GM21737 (cell line): ENCODE results near the gene TMED10.

ENCODE experiments used
- ATAC-seq: cut with Tn5 transposase; IDR thresholded peaks from one replicate; pipeline ENCODE4 v1.9.1; 2021; ENCODE audit warnings: mild to moderate bottlenecking, moderate library complexity; ENCODE audit not compliant: unreplicated experiment

TMED10 gene

DNA sequence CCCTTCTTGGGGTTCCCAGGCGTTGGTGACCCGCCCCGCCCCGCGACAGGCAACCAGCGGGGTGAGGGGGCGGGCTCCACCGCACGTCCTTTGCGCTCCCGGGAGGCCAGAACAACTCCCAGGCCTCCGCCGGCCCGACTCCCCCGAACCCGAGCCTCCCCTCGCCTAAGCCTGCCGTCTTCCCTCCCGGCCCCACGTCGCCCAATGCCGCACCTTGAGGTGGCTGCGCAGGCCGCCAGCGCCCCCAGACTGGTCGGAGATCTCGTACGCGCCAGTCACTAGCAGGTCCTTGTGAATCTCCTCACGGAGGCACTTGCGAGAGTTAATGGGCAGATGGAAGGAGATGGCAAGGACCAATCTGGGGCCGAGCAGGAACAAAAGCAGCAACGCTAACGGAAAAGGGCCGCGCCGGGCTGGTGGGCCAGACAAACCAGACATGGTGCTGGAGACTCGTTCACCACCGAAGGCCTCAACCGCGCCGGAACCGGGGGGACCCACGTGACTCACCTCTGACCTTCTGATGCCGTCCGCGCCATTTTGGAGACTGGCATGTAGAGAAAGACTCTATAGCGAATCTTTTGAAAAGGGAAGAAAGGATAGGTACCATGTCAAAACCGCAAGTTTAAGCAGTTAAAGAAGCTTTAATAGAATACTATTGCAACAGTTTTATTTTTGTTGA is at the start of gene TMED10:
TSS of gene TMED10 (minus strand) at position 471 of the 679 bp plus-strand sequence. CDS start at position 438, 33 bp downstream.
- ATAC-seq: peak; percentile 72

DNA sequence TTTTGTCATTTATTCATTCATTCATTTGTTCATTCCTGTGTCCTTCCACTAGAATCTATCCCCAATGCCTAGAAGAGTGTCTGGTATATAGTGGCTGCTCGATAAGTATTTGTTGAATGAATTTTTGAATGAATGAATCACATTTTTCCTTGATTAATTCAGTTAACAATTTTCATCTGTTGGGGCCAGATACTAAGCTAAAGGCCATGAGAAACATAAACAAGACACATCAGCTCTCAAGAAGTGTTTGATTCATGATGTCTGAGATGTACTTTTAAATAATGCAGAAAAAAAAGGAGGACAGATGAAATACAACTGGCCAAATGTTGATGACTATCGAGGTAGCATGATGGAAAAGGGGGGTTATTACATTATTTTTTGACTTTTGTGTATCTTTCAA is 48.1 kb upstream of the TMED10 start:
- ATAC-seq: no peak

DNA sequence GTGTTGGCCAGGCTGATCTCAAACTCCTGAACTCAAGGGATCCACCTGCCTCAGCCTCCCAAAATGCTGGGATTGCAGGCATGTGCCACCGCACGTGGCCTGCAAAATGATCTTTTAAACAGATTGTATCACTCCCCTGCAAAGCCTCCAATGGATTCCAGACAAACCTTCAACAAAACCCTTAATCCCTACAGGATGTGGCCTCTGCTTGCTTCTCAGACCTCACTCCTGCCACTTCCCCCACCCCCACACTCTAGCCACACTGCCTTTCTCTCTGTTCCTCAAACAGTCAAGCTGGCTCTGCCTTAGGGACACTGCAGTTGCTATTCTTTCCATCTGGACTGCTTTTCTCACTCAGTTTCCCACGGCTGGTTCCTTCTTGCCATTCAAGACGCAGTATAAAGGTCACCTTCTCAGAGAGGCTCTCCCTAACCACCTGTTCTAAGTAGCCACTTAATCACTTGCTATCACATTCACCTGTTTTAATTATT is 47.3 kb upstream of the TMED10 start:
- peak; percentile 66 for ATAC-seq

DNA sequence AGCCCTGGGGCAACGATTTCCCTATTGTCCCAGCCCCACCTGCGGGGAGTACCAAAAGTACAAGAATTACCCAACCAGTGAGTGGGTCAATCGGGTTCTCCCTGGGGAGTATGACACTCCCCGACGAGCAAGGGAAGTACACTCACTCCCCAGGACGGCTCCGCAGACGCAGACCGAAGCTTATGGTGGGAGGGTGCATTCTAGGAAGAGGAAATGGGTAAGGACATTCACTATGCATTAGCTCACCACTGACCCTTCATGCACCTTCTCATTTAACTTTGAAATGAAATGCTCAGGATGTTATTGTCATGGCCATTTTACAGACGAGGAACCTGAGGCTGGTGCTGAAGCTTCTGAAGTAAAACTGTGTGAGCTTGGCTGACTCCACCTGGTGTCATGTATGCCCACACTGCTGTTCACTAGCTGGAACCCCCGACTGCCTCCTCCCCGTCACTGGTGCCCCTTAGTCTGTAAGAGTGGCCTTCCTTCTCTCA is 45.8 kb upstream of the TMED10 start:
- ATAC-seq: peak; percentile 51

DNA sequence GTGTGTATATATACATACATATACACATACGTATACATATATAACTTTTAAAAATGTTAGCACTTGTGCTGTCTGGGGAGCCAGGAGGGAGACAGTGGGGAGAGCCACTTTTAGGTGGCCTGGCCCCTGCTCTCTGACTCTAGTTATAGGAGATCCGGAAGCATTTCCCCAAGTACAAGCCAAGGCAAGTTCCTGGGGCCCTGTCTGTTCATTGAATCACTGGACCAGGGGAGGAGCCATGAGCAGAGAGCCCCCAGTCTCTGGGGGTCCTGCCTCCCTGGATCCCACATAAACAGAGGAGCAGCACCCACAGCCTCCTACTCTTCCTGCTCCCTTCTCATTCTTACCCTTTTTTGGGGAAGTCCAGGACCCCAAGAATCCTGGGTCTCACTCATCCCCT is 45.4 kb upstream of the TMED10 start:
- no peak for ATAC-seq

DNA sequence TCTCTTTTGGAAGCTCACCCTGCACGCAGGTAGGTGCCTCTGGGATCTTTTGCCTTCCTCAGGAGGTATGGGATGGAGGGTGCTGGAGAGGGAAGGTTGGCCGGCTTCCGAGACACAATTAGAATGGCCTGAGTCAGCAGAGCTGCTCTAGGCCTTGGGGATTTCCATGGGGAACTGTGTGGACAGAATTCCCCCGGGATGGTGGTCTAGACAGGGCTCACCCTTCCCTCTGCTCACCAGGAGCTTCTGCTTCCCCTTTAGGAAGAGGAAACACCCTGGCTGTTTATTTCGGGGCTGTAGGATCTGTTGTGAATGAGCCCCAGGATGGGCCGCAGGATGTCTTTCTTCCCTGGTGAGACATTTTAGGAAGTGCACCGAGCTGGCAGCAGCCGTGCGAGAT is 43.7 kb upstream of the TMED10 start:
- no peak for ATAC-seq

DNA sequence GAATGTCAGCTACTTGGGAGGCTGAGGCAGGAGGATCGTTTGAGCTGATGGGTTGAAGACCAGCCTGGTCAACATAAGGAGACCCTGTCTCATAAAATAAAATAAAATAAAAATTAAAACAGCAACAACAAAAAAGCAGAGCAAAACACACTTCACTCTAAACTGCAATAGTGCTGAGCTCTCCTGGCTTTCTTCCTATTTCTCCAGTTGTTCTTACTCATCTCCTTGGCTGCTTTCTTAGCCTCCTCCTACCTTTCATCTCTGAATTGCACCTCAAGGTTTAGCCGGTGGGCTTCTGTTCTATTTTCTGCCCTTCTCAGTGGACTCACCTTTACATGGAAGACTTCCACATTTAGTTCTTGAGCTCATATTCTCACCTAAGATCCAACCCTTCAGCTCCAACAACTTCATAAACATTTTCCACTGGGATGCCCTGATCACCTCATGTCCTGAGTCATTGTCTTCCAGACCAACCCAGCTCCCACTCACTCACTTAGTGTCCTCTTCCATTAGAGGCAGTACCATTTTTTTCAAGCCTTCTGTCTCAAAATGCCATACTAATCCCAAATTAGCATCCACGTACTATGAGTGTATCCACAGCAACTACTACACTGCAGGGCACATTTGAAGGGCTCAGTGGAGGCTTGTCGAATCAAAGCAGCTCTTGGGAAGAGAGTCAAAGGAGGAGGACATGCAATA is 41.2 kb upstream of the TMED10 start:
- no peak for ATAC-seq

DNA sequence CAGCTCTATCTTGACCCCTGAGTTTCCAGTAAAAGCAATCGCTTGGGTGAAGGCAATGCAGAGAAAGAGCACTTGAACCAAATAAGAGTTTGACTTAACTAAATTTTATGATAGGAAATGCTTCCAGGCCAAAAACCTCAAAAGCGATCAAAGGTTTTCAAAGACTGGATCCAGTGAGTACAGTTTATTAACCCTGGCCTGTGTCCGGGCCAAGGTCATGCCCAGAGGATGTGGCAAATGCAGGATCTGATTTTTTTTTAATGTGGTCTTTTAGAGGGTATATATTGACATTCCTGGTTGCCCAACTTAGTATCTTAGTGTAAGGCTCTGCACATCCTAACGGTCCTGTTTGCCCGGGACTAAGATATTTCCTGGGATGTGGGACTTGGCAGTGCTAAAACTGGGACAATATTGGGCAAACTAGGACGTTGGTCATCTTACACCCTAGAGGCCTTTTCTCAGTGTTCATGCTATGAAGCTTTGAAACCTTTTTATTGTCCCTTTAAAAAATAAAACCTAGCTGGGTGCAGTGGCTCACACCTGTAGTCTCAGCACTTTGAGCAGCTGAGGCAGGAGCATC is 40.1 kb upstream of the TMED10 start:
- ATAC-seq: no peak

DNA sequence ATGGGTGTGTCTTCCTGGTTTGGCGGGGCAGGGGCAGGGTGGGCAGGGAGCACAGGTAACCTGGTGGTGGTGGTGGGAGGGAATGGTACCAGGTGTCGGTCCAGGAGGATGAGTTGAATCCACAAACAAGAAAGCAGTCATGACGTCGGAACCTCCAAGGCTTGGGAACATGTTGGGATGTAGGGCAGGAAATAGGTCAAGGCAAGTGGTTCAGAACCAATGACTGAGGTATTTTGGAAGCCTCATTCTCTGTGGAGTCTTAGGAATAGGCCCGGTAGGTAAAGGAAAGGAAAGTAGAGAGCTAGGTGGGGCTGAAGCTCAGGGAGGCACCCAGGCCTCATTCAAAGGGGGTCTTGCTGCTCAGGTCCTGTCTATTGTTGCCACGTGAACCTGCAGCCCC is 39.1 kb upstream of the TMED10 start:
- ATAC-seq: no peak

DNA sequence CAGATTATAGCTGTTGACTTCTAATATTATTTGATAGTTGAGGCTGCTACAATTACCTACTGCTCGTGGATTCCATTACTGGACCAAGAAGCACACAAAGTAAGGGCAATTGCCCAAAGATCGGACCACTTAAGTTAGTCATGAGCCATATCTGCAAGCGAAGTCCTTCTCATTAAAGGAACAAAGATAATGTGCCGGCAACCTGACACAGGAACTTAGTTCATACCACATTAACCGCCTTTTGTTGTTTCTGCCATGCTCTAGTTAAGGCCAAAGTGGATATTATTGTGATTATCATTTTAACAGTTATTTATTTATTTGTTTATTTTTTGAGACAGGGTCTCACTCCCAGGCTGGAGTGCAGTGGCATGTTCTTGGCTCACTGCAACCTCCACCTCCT is 38.1 kb upstream of the TMED10 start:
- no peak for ATAC-seq

DNA sequence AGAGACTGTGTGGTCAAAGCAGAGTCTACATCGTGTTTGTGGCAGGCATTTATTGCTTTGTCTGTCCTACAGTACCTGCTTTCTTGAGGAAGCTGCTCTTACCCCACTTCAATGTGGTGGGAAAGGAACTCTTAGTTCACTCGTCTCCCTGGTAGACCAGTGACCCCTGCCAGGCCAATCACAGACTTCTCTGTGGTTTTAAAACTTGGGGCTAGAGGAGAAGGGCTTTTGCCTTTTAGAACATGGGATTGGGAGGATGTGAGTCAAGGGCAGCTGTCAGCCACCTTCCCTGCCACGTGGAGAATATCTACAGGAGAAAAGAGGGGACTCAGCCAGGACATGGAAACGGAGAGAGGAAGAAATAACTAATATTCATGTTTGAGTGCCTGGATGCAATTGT is 36.8 kb upstream of the TMED10 start:
- ATAC-seq: no peak

DNA sequence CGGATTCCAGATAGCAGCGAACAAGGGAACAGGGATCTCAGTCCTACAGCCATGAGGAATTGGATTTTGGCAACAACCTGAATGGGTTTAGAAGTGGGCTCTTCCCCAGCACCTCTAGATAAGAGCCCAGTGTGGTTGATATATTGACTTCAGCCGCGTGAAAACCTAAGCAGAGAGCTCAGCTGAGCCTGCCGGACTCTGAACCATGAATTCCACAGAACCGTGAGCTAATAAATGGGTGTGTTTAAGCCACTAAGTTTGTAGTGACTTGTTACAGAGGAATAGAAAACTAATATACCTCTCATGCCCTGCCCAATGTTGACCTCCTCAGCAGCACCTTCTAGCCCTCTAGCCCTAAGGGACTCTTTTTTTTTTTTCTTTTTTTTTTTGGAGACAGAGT is 32.4 kb upstream of the TMED10 start:
- no peak for ATAC-seq

DNA sequence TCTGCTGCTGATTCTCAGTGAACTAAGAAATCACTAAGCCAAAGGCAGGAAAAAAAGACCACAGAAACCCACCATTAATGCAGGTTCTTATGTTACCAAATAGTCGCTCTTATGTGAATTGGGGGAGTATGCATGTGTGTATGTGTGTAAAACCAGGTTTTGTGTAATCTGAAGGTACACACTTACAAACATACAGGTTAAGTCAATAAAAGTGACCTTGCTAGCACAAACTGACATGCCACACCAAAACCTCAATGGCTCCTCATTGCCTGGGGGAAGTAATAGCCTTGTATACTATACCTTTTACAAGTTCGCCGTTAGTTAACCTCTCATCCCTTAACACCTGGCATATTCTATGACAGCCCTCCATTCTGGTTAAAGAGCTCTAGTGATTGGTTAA is 29.8 kb upstream of the TMED10 start:
- ATAC-seq: no peak

DNA sequence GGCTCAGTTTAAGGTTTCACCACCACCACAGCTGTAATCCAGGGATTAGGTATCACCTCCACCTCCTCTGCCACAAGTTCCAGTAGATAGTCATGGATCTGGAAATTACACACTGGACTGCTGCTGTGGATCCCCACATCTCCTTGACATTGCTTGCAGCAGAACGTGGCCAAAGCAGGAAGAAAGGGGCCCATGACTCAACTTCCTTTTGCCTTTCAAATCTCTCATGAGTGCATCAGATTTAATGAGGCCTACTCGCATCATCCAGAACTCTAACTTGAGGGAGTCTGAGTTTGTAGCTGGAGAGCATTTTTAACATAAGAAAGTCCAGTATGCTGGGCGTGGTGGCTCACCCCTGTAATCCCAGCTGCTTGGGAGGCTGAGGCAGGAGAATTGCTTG is 29.2 kb upstream of the TMED10 start:
- ATAC-seq: no peak

DNA sequence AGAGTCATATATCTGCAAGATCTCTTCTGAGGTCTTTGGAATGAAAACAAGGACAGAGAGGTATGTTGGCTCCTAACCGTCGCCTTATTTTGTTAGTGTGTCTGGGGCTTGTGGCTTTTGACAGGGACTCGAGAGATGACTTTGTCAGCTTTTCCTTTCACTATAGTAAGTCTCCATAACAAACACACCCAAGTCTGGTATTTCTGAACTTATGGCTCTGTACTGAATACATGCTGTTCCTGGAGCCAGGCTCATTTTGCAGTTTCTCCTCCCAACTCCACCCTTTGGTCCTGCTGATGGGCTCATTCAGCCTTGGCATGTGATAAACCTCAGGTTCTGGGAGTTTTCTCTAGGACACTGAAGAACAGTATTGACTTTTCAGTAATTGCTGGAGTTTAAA is 27.7 kb upstream of the TMED10 start:
- no peak for ATAC-seq

DNA sequence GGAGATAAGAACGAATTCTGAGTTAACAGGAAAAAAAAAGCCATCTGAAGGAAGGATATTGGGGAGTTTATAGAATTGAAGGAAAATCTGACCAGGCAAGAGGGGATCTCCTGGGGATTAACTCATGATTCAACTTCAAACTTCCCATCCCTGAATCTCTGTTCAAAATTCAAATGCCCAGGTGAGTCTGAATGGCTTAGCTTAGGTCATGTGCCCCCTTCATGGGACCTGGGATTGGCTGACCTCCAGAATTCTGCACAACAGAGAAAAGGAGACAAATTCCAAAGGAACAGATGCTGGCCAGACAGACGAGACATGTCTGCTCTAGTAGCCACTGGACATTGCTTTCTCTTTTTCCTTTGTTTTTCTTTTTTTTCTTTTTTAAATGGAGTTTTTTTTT is 26.2 kb upstream of the TMED10 start:
- ATAC-seq: no peak

DNA sequence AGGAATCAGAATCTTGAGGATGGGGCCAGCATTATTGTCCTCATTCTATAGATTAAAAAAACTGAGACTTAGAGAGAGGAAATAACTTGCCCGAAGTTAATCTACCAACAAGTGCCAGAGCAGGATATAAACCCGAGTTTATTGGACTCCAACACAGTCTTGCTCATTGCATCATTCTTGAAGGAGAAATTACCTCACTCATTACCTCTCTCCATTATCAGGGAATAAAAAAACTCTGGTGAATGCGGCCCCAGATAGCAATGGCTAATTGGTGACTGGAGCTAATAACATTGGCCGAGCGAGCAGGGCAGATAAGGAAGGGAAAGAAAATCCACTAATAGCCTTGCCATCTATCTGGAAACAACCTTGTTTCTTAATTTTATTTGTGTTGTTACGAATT is 24.7 kb upstream of the TMED10 start:
- no peak for ATAC-seq

DNA sequence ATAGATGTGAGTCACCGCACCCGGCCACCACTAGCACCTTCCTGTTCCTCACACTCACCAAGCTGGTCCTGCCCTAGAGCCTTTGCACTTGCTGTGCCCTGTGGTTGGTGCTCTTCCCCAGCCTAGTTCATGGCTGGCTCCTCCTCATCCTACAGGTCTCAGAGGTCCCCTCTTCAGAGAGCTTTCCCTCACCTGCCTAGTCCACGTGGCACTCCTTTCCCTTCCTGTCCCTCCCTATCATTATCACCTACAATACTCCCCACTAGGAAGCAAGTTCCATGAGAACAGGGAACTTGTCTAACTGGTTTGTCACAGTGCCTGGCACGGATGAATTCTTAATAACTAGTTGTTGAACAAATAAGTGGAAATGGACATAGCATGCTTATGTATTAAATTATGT is 24.0 kb upstream of the TMED10 start:
- ATAC-seq: no peak

DNA sequence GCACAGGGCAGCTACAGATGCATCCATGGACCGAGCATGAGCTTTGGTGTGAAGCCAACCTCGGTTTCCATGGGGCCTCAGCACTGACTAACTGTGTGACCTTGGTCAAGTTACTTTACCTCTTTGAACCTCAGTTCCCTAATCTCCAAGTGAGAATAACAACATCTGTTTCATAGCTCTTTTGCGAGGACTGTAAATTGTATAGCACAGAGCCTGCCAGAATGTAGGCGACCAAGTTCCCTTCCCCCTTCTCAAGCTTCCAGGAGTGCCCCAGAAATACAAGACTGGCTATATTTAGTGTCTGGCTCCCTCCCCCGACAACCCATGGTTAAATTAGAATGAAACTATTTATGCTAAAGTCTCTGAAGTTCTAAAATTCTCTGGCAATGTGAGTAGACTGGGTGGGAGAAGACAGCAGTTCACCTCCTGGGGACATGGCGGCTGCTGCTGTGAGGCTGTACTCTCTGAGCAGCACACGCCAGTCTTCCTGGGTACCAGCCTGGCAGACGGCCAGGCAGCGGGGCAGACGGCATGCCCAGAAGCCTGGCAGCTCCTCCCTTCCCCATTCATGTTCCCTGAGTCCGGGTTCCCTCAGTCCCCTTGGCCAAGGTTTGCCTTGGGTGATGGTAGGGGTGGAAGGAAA is 22.0 kb upstream of the TMED10 start:
- ATAC-seq: no peak

DNA sequence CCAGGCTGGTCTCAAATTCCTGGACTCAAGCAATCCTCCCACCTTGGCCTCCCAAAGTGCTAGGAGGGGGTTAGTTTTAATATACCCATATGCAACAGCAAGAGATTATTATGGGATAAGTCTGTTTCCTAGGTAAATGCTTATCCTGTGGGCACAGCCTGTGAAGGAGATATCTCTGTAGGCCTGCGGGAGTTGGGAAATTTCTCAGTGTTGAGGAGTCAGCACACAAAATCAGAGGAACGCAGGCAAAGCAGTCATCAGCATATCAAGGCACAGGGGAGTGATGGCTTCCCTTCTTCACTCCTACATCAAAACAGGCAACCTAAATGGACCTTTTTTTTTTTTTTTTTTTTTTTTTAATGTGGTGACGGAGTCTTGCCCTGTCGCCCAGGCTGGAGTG is 20.9 kb upstream of the TMED10 start:
- no peak for ATAC-seq

DNA sequence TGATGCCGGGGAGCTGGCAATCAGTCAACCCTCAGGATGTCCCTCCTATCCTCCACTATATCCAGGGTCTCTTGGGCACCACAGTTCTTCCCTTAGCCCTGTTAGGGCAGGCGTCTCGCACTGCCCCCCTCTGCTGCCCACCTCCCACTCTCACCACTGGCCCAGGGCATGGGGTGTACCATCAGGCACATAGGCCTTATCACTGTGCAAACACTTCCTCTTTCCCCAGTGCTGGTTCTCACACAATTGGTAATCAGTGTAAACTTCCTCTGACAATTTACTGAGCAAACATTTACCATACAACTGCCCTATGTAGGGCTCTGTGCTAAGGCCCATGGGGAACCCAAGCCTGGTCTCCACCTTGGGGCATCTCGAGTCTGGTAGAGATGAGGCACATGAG is 20.1 kb upstream of the TMED10 start:
- no peak for ATAC-seq

DNA sequence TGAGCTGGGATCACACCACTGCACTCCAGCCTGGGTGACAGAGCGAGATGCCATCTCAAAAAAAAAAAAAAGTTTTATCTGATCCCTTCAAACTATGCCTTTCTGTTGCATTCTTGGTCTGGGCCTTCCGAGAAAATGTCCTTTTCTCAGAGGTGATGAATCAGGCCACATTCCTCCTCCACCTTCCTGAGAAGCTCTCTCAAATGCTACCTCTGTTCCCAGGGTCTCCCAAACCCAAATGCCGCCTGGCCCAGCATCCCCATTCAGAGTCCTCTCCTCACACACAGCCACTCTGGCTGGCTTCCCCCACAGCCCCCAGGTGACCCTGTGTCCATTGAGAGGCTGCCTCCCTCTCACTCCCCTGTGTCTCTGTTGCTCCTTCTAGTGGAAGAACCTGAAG is 19.7 kb upstream of the TMED10 start:
- ATAC-seq: no peak
